Keratinocyte (primary cell): ENCODE results near the gene DDIAS.

Experiments
- EZH2 ChIP-seq: IDR thresholded peaks from one replicate; pipeline ENCODE4 v1.6.1; 2012; ENCODE audit warnings: inconsistent platforms, mild to moderate bottlenecking, low read length, moderate library complexity
- TF ChIP-seq, protein P1 (sequence below), 3 experiments: IDR thresholded peaks in 1 of 3; conservative IDR thresholded peaks in 1 of 3; optimal IDR thresholded peaks in 1 of 3; 2 replicates in 2 of 3; 3 replicates in 1 of 3; pipeline versions ENCODE3 to v1.5.1; 2011; ENCODE audit warnings: low read length in 3 of 3, mild to moderate bottlenecking in 3 of 3, moderate library complexity in 2 of 3, control low read depth in 1 of 3, inconsistent platforms in 1 of 3; ENCODE audit not compliant: insufficient read depth in 2 of 3; ENCODE audit errors: extremely low read depth in 1 of 3

DNA sequence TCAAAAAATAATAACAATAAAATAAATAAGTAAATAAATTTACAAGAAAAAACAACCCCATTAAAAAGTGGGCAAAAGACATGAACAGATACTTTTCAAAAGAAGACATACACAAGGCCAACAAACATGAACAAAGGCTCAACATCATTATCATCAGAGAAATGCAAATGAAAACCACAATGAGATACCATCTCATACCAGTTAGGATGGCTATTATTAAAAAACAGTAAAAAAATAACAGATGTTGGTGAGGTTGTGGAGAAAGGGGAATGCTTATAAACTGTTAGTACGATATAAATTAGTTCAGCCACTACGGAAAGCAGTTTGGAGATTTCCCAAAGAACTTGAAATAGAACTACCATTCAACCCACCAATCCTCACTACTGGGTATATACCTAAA is 45.9 kb upstream of the DDIAS start:
- TF ChIP-seq, protein P1, sequence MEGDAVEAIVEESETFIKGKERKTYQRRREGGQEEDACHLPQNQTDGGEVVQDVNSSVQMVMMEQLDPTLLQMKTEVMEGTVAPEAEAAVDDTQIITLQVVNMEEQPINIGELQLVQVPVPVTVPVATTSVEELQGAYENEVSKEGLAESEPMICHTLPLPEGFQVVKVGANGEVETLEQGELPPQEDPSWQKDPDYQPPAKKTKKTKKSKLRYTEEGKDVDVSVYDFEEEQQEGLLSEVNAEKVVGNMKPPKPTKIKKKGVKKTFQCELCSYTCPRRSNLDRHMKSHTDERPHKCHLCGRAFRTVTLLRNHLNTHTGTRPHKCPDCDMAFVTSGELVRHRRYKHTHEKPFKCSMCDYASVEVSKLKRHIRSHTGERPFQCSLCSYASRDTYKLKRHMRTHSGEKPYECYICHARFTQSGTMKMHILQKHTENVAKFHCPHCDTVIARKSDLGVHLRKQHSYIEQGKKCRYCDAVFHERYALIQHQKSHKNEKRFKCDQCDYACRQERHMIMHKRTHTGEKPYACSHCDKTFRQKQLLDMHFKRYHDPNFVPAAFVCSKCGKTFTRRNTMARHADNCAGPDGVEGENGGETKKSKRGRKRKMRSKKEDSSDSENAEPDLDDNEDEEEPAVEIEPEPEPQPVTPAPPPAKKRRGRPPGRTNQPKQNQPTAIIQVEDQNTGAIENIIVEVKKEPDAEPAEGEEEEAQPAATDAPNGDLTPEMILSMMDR (optimal IDR thresholded peaks at IDR 0.05 in 1 of 3, IDR thresholded peaks at IDR 0.05 in 1 of 3, conservative IDR thresholded peaks at IDR 0.05 in 1 of 3; ENCODE audit: extremely low read depth in 1 of 3, insufficient read depth in 2 of 3, low read length in 3 of 3): no peak
- no peak for TF ChIP-seq EZH2
